Activated naive CD4-positive, alpha-beta T cell treated with Interleukin-2 at 50 U/mL for 16 hours (primary cell): ENCODE measurements around the gene ADAM12.

Experiments
- DNase-seq: peaks from one replicate; pipeline ENCODE4 v3.0.0-alpha.2; 2020

Gene ADAM12

GRCh38 chr10:126387931-126388911, at the start of gene ADAM12:
Gene ADAM12 (minus strand): TSS chr10:126388477. CDS start chr10:126388145, 332 bp downstream.
- DNase-seq = peak; percentile 26

GRCh38 chr10:126437635-126438406, 49.5 kb upstream of the ADAM12 start:
- DNase-seq = no peak

GRCh38 chr10:126434235-126434634, 46.0 kb upstream of the ADAM12 start:
- DNase-seq = no peak

- peak; percentile 19 for DNase-seq
These were observed 45.1 kb upstream of the ADAM12 start for GRCh38 chr10:126433351-126433750.

- DNase-seq = no peak
These were observed 44.2 kb upstream of the ADAM12 start for GRCh38 chr10:126432507-126432906.

- no peak for DNase-seq
These were observed 43.5 kb upstream of the ADAM12 start for GRCh38 chr10:126431816-126432215.

- DNase-seq = no peak
These were observed 42.2 kb upstream of the ADAM12 start for GRCh38 chr10:126430512-126430911.

GRCh38 chr10:126429275-126429674, 41.0 kb upstream of the ADAM12 start:
- DNase-seq = no peak

GRCh38 chr10:126425489-126426065, 37.3 kb upstream of the ADAM12 start:
- DNase-seq = no peak

GRCh38 chr10:126425032-126425431, 36.8 kb upstream of the ADAM12 start:
- DNase-seq = no peak

- no peak for DNase-seq
These were observed 35.6 kb upstream of the ADAM12 start for GRCh38 chr10:126423732-126424491.

- DNase-seq = no peak
These were observed 34.3 kb upstream of the ADAM12 start for GRCh38 chr10:126422567-126422966.

- DNase-seq = no peak
These were observed 33.5 kb upstream of the ADAM12 start for GRCh38 chr10:126421756-126422256.

- DNase-seq = no peak
These were observed 32.5 kb upstream of the ADAM12 start for GRCh38 chr10:126420567-126421300.

- DNase-seq = no peak
These were observed 29.0 kb upstream of the ADAM12 start for GRCh38 chr10:126417220-126417825.

GRCh38 chr10:126409821-126410220, 21.5 kb upstream of the ADAM12 start:
- DNase-seq = no peak

- DNase-seq = no peak
These were observed 20.8 kb upstream of the ADAM12 start for GRCh38 chr10:126408953-126409641.

- DNase-seq = no peak
These were observed 19.6 kb upstream of the ADAM12 start for GRCh38 chr10:126407831-126408230.

- no peak for DNase-seq
These were observed 17.0 kb upstream of the ADAM12 start for GRCh38 chr10:126405239-126405775.
